NCI-H345 (cell line): ENCODE measurements around the gene ATP11A.

Source experiments
- DNase-seq: peaks from one replicate; lab custom pipeline; 2025; lab: John Stamatoyannopoulos, UW

ATP11A gene

GRCh38 chr13:112743451-112744167 lies 53.8 kb downstream of the ATP11A start:
- DNase-seq: no peak

GRCh38 chr13:112744168-112745021 lies 54.6 kb downstream of the ATP11A start:
- peak; percentile 29 for DNase-seq

GRCh38 chr13:112746044-112746443 lies 56.2 kb downstream of the ATP11A start:
- DNase-seq: no peak

GRCh38 chr13:112747256-112747655 lies 57.4 kb downstream of the ATP11A start:
- no peak for DNase-seq

GRCh38 chr13:112748947-112749735 lies 59.3 kb downstream of the ATP11A start:
- DNase-seq: no peak

GRCh38 chr13:112750570-112750969 lies 60.7 kb downstream of the ATP11A start:
- DNase-seq: no peak

- DNase-seq: no peak
Measured at GRCh38 chr13:112751617-112752016, 61.8 kb downstream of the ATP11A start.

- no peak for DNase-seq
Measured at GRCh38 chr13:112752211-112752610, 62.4 kb downstream of the ATP11A start.

GRCh38 chr13:112752711-112753541 lies 63.1 kb downstream of the ATP11A start:
- no peak for DNase-seq

- DNase-seq: no peak
Measured at GRCh38 chr13:112753833-112754232, 64.0 kb downstream of the ATP11A start.

GRCh38 chr13:112754281-112755025 lies 64.6 kb downstream of the ATP11A start:
- DNase-seq: no peak

GRCh38 chr13:112755331-112755730 lies 65.5 kb downstream of the ATP11A start:
- no peak for DNase-seq

GRCh38 chr13:112756081-112756480 lies 66.2 kb downstream of the ATP11A start:
- DNase-seq: no peak

GRCh38 chr13:112756511-112756966 lies 66.7 kb downstream of the ATP11A start:
- DNase-seq: peak; percentile 73

- peak; percentile 87 for DNase-seq
Measured at GRCh38 chr13:112756967-112757758, 67.3 kb downstream of the ATP11A start.

- no peak for DNase-seq
Measured at GRCh38 chr13:112757759-112758086, 67.9 kb downstream of the ATP11A start.

- DNase-seq: no peak
Measured at GRCh38 chr13:112759053-112759452, 69.2 kb downstream of the ATP11A start.

GRCh38 chr13:112759827-112760226 lies 70.0 kb downstream of the ATP11A start:
- no peak for DNase-seq

GRCh38 chr13:112760435-112760834 lies 70.6 kb downstream of the ATP11A start:
- DNase-seq: no peak

- DNase-seq: no peak
Measured at GRCh38 chr13:112760931-112761330, 71.1 kb downstream of the ATP11A start.
